KOPT-K1 (cell line): Measurements from ENCODE around the gene NRN1L.
"Not testable (repeated sequence)": the region's sequence is repeated elsewhere in the genome, so short reads cannot be mapped to it uniquely, and the experiment has no call there.

ENCODE experiments used
- H3K27ac ChIP-seq: fragments of 200-600 bp; sonication (generic); 2 replicates; pipeline ENCODE4 v1.5.1; 2016; ENCODE audit warnings: antibody characterized with exemption, mild to moderate bottlenecking, low read depth, low read length; ENCODE audit not compliant: poor library complexity, severe bottlenecking
- H3K36me3 ChIP-seq: fragments of 200-600 bp; sonication (generic); 2 replicates; pipeline ENCODE4 v1.5.1; 2017; ENCODE audit warnings: antibody characterized with exemption, mild to moderate bottlenecking, low read length, moderate library complexity; ENCODE audit not compliant: insufficient read depth
- H3K9me3 ChIP-seq: fragments of 200-600 bp; sonication (generic); 2 replicates; pipeline ENCODE4 v1.5.1; 2017; ENCODE audit warnings: antibody characterized with exemption, low read length, mild to moderate bottlenecking; ENCODE audit not compliant: insufficient read depth, poor library complexity, severe bottlenecking

Gene NRN1L

GRCh38 chr16:67915496-67915769 is 30.7 kb downstream of the NRN1L start:
- not testable (repeated sequence) for H3K9me3 ChIP-seq, H3K27ac ChIP-seq
- H3K36me3 ChIP-seq, result peaks cover 36% of the 10 kb centered on the region

DNA sequence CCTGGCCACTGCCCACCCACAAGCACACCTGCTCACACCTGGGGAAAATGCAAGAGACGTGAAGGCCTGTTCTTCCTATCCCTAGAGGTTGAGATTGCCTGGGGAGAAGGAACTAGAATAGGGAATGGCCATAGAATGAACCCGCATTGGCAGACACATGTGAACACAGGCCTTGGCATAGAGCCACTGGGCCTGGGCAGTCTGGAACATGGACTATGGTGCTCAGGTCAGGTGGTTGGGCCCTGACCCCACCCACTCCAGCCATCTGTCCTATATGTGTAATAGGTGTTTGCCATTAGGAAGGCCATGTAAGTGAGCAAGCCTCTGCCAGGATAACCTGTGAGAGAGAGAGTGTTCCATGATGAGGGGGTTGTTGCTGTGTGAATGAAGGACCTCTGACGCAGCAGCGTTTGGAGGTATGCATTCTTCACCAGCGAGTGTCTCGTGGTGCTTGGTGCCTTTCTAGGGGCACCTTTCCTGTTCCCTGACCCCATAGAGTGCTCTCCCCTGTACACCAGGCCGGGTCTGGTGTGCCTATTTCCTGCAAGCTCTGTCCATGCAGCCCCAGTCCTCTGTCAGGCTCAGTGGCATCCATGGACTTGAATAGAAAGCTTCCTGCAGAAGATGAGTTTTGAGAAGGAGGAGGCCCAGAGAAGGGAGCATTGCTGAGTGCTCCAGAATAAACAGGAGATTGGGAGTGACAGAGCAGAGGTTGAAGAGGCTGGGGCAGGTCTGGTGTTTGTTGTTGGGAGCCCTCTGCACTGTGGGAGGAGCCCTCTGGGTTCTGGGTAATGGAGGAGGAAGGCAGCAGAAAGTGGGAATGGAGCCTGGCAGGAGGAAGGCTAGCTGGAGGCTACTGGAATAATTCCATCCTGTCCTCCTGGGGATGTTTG is 31.4 kb downstream of the NRN1L start:
- Histone ChIP-seq H3K27ac (no peak overlapping the region), H3K36me3 (peaks cover 31% of the 10 kb centered on the region), H3K9me3 (no peaks in the 10 kb centered on the region)

DNA sequence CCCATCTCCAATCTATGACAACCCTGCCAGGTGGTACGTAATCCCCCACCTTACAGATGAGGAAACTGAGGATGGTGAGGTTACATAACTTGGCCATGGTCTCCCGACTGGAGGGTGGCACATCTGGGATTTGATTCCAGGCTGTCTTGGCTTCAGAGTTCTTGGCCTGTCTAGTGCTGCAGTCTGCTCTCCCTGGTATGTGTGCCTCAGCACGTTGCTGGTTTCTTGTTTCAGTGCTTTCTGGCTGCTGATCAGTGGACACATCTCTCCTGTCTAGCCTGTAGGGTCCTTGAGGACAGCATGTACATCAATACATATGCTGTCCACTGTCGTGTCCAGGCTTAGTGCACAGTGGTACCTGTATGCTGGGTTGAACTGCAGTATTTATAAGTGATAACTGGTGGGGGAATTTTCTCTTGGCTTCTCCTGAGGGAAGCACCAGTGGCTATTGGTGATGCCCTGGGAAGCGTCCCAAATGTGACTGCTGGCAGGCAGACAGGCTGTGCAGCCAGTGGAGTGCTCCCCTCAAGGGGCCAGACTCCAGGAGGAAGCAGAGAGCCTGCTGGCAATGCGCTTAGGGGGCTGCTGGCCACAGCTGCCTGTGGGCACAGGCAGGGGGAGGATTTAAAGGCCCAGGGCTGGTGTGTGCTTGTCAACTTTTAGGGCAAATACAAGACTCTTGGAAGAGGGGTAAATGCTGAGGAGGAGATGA is 32.6 kb downstream of the NRN1L start:
- H3K36me3 ChIP-seq, result peaks cover 25% of the 10 kb centered on the region
- no peak overlapping the region for H3K27ac ChIP-seq
- H3K9me3 ChIP-seq, result no peaks in the 10 kb centered on the region

- H3K9me3 ChIP-seq, result no peaks in the 10 kb centered on the region
- H3K27ac ChIP-seq, result no peak overlapping the region
- peaks cover 30% of the 10 kb centered on the region for H3K36me3 ChIP-seq
Measured at GRCh38 chr16:67917852-67918236, 33.2 kb downstream of the NRN1L start.

- peaks cover 41% of the 10 kb centered on the region for H3K36me3 ChIP-seq
- H3K27ac ChIP-seq, result no peak overlapping the region
- no peaks in the 10 kb centered on the region for H3K9me3 ChIP-seq
Measured at GRCh38 chr16:67919622-67920221, 35.0 kb downstream of the NRN1L start.

- H3K36me3 ChIP-seq, result peaks cover 44% of the 10 kb centered on the region; the same call in 1 of the 2 replicates
- no peaks in the 10 kb centered on the region for H3K9me3 ChIP-seq
- no peak overlapping the region for H3K27ac ChIP-seq
Measured at GRCh38 chr16:67922221-67922620, 37.5 kb downstream of the NRN1L start.

- peaks cover 49% of the 10 kb centered on the region; the same call in 1 of the 2 replicates for H3K36me3 ChIP-seq
- no peak overlapping the region for H3K27ac ChIP-seq
- no peaks in the 10 kb centered on the region for H3K9me3 ChIP-seq
Measured at GRCh38 chr16:67922740-67923139, 38.1 kb downstream of the NRN1L start.

DNA sequence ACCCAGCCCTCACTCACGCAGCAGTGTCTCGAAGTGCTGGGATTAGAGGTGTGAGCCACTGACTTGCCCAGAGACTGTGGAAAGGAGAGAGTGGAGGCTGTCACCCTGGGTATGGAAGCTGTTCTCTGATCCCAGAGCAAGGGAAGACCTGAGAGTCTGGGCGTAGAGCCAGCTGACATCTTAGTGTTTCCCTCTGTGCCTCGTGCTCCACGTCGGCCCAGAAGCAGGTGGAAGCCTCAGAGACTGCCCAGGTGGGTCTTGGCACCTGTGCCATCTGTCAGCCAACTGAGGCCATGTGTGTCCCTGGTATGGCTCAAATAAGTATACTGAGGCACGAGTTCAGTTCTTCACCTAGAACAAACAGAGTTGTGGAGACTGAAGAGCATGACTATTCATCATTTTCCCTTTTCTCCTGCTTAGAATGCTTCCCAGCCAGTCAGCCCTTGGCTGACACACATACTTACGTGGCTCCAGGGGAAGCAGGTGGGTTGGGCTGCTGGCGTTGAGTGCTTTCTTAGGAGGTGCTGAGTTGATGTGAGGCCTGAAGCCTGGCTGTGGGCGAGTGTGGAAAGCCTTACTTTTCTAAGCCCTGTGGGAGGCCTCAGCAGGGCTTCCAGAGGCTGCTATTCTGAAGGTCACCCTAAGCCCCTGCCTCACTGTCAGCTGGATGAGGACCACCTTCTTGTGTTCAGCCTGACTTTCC is 38.9 kb downstream of the NRN1L start:
- Histone ChIP-seq H3K27ac (no peak overlapping the region), H3K9me3 (no peaks in the 10 kb centered on the region), H3K36me3 (peaks cover 56% of the 10 kb centered on the region)

GRCh38 chr16:67924140-67924906 is 39.6 kb downstream of the NRN1L start:
- Histone ChIP-seq H3K27ac (no peak overlapping the region), H3K9me3 (no peaks in the 10 kb centered on the region), H3K36me3 (peaks cover 57% of the 10 kb centered on the region)

DNA sequence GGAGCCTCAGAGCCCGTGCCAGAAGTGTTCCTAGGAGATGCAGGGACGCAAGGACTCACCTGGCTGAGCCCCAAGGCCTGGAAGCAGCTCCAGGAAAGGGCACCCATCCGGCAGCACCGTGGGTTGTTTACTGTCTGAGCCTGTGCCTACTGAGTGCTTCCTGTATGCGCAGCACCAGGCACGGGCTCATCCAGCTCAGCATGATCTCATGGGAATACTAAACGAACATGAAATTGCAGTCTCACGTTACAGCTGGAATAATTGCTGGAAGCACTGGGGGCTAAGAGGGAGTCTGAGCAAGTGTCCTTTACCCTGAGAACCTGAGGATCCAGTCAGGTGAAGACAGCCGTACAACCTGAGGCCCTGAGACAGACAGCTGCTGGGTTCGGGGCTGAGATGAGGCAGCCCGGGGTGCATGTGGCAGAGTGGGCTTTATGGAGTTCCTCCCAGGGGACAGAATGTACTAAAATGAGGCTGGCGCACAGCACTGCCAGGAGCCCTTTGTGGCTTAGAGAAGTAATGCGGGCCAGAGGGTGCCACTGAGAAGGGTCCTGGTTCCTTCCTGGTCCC is 41.6 kb downstream of the NRN1L start:
- H3K9me3 ChIP-seq, result no peaks in the 10 kb centered on the region
- peaks cover 74% of the 10 kb centered on the region for H3K36me3 ChIP-seq
- no peak overlapping the region for H3K27ac ChIP-seq

GRCh38 chr16:67927131-67927941 is 42.7 kb downstream of the NRN1L start:
- Histone ChIP-seq H3K9me3 (no peaks in the 10 kb centered on the region), H3K27ac (no peak overlapping the region), H3K36me3 (peaks cover 81% of the 10 kb centered on the region)

GRCh38 chr16:67928147-67928546 is 43.5 kb downstream of the NRN1L start:
- Histone ChIP-seq H3K36me3 (peaks cover 84% of the 10 kb centered on the region), H3K27ac (no peak overlapping the region), H3K9me3 (no peaks in the 10 kb centered on the region)

DNA sequence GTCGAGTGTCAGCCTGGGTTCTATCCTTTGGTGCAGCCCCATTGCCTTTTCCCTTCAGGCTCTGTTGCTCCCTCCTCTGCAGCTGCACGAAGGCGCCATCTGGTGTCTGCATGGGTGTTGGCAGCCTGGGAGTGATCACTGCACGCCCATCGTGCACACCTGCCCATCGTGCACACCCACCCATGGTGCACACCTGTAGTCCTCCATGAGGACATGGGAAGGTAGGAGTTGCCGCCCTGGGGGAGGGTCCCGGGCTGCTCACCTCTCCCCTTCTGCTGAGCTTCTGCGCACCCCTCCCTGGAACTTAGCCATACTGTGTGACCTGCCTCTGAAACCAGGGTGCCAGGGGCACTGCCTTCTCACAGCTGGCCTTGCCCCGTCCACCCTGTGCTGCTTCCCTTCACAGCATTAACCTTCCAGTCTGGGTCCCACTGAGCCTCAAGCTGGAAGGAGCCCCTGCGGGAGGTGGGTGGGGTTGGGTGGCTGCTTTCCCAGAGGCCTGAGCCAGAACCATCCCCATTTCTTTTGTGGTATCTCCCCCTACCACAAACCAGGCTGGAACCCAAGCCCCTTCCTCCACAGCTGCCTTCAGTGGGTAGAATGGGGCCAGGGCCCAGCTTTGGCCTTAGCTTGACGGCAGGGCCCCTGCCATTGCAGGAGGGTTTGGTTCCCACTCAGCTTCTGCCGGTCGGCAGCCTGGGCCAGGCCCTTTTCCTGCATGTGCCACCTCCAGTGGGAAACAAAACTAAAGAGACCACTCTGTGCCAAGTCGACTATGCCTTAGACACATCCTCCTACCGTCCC is 44.1 kb downstream of the NRN1L start:
- Histone ChIP-seq H3K9me3 (no peaks in the 10 kb centered on the region), H3K27ac (no peak overlapping the region), H3K36me3 (peaks cover 82% of the 10 kb centered on the region)
